NB4 (cell line): ENCODE results near the gene NFIB.

Source experiments
- CTCF ChIP-seq: IDR thresholded peaks from one replicate; pipeline ENCODE4 v1.5.1; 2012; ENCODE audit warnings: low read depth, low read length
- POLR2A ChIP-seq: IDR thresholded peaks from 2 replicates; pipeline ENCODE4 v1.6.1; 2011; ENCODE audit warnings: mild to moderate bottlenecking; ENCODE audit not compliant: insufficient read length; ENCODE audit errors: extremely low read depth

- TF ChIP-seq CTCF (no peak), POLR2A (no peak)
Observed at GRCh38 chr9:14103115-14103514, 210.8 kb downstream of the NFIB start.
